Thymus (tissue), 11 donors: ENCODE data around the gene PDZRN4. TPM values are rescaled to one million over a fixed set of nuclear protein-coding genes. Genes with fewer than 3 reads are reported as not detected.
"Not testable (repeated sequence)": the region's sequence is repeated elsewhere in the genome, so short reads cannot be mapped to it uniquely, and the experiment has no call there.

Experiments used
- DNase-seq, 9 donors: peaks; one replicate each; pipeline ENCODE4 v3.0.0-alpha.2; 2013; ENCODE audit warnings: low spot score in 9 of 9, low read depth in 6 of 9, missing footprints in 1 of 9
- H3K27ac ChIP-seq, 2 donors: one replicate each; pipeline ENCODE4 v1.5.1; 2013; ENCODE audit warnings: control low read depth in 1 of 2, low read depth in 1 of 2, low read length in 1 of 2, mild to moderate bottlenecking in 1 of 2, moderate library complexity in 1 of 2
- H3K27me3 ChIP-seq, 2 donors: one replicate each; pipeline ENCODE4 v1.5.1; 2013; ENCODE audit warnings: low read length in 1 of 2; ENCODE audit not compliant: control insufficient read depth in 2 of 2, insufficient read depth in 1 of 2
- H3K36me3 ChIP-seq, 2 donors: one replicate each; pipeline ENCODE4 v1.5.1; 2013; ENCODE audit warnings: low read length in 1 of 2, mild to moderate bottlenecking in 1 of 2, moderate library complexity in 1 of 2; ENCODE audit not compliant: control insufficient read depth in 2 of 2, insufficient read depth in 2 of 2
- H3K4me1 ChIP-seq, 2 donors: one replicate each; pipeline ENCODE4 v1.5.1; 2013; ENCODE audit warnings: low read length in 2 of 2; ENCODE audit not compliant: control insufficient read depth in 2 of 2, insufficient read depth in 2 of 2
- H3K4me3 ChIP-seq, 2 donors: one replicate each; pipeline ENCODE4 v1.5.1; 2013; ENCODE audit warnings: low read length in 2 of 2, control low read depth in 1 of 2, mild to moderate bottlenecking in 1 of 2
- H3K9me3 ChIP-seq, 2 donors: one replicate each; pipeline ENCODE4 v1.5.1; 2013; ENCODE audit warnings: low read length in 1 of 2, mild to moderate bottlenecking in 1 of 2; ENCODE audit not compliant: control insufficient read depth in 2 of 2, insufficient read depth in 1 of 2
- WGBS: extraction: QIAGEN DNeasy Blood & Tissue Kit; methylation state at CpG from one replicate; pipeline ENCODE4 v1.1.7; 2013; 5-methylcytosine and 5-hydroxymethylcytosine counted together
- polyA plus RNA-seq: library from polyadenylated mRNA; stranded (reverse); fragments of 200-250 nt; gene quantifications from one replicate; pipeline ENCODE4 v1.2.3, GENCODE V29; 2013
- total RNA-seq: library from RNA; stranded (reverse); fragments of 120-200 nt; gene quantifications from one replicate; pipeline ENCODE4 v1.2.4, GENCODE V29; 2013
- donor health status: healthy.

Gene PDZRN4
- total and polyA plus RNA-seq, 2 donors: 0.14 to 0.48 TPM

- Histone ChIP-seq H3K36me3 (no peaks in the 10 kb centered on the region), H3K4me1 (no peaks in the 10 kb centered on the region), H3K27me3 (peaks cover 30% of the 10 kb centered on the region in 2 donors), H3K9me3 (no peaks in the 10 kb centered on the region), H3K27ac (no peak overlapping the region), H3K4me3 (no peak overlapping the region)
- DNase-seq: no peak
These were observed 3.3 kb upstream of the PDZRN4 start for GRCh38 chr12:41184864-41185263.

GRCh38 chr12:41186026-41186425 lies 2.1 kb upstream of the PDZRN4 start:
- Histone ChIP-seq H3K4me1 (no peaks in the 10 kb centered on the region), H3K36me3 (no peaks in the 10 kb centered on the region), H3K27ac (no peak overlapping the region), H3K27me3 (peaks cover 38 to 40% of the 10 kb centered on the region in 2 donors), H3K9me3 (no peaks in the 10 kb centered on the region), H3K4me3 (no peak overlapping the region)
- DNase-seq: no peak
- WGBS: 66% methylated on average over 3 of the region's 3 CpGs

- 4% methylated on average over 49 of the region's 49 CpGs for WGBS
- H3K36me3 ChIP-seq: no peaks in the 10 kb centered on the region
- no peaks in the 10 kb centered on the region for H3K4me1 ChIP-seq
- no peak for DNase-seq
- H3K4me3 ChIP-seq: peak overlapping the region in 1 of 2 donors; percentile 6
- H3K27ac ChIP-seq: no peak overlapping the region
- no peaks in the 10 kb centered on the region for H3K9me3 ChIP-seq
- peaks cover 38 to 46% of the 10 kb centered on the region in 2 donors for H3K27me3 ChIP-seq
These were observed 798 bp downstream of the PDZRN4 start for GRCh38 chr12:41188841-41189394.

GRCh38 chr12:41189395-41190251 lies 1.5 kb downstream of the PDZRN4 start:
- Histone ChIP-seq H3K4me1 (no peaks in the 10 kb centered on the region), H3K36me3 (no peaks in the 10 kb centered on the region), H3K27me3 (peaks cover 38 to 48% of the 10 kb centered on the region in 2 donors), H3K27ac (no peak overlapping the region), H3K4me3 (no peak overlapping the region), H3K9me3 (no peaks in the 10 kb centered on the region)
- no peak for DNase-seq
- 4% methylated on average over 34 of the region's 34 CpGs for WGBS

GRCh38 chr12:41190338-41190737 lies 2.2 kb downstream of the PDZRN4 start:
- H3K27ac ChIP-seq: no peak overlapping the region
- no peak for DNase-seq
- no peaks in the 10 kb centered on the region for H3K36me3 ChIP-seq
- no peaks in the 10 kb centered on the region for H3K9me3 ChIP-seq
- H3K4me3 ChIP-seq: no peak overlapping the region
- H3K4me1 ChIP-seq: no peaks in the 10 kb centered on the region
- peaks cover 38 to 48% of the 10 kb centered on the region in 2 donors for H3K27me3 ChIP-seq
- WGBS: 18% methylated on average over 5 of the region's 5 CpGs

GRCh38 chr12:41191549-41191948 lies 3.4 kb downstream of the PDZRN4 start:
- WGBS: 94% methylated on average over 3 of the region's 3 CpGs
- not testable (repeated sequence) for H3K27ac ChIP-seq, DNase-seq, H3K4me1 ChIP-seq, H3K9me3 ChIP-seq, H3K36me3 ChIP-seq, H3K4me3 ChIP-seq
- peaks cover 38 to 48% of the 10 kb centered on the region in 2 donors for H3K27me3 ChIP-seq

- Histone ChIP-seq H3K27ac (no peak overlapping the region), H3K4me1 (no peaks in the 10 kb centered on the region), H3K27me3 (peaks cover 23 to 33% of the 10 kb centered on the region in 2 donors), H3K9me3 (no peaks in the 10 kb centered on the region), H3K36me3 (no peaks in the 10 kb centered on the region), H3K4me3 (no peak overlapping the region)
- WGBS: 47% methylated on average over 1 of the region's 1 CpG
- DNase-seq: no peak
These were observed 5.2 kb downstream of the PDZRN4 start for GRCh38 chr12:41193311-41193710.

- H3K4me3 ChIP-seq: no peak overlapping the region
- no peaks in the 10 kb centered on the region for H3K4me1 ChIP-seq
- H3K36me3 ChIP-seq: no peaks in the 10 kb centered on the region
- WGBS: 90% methylated on average over 2 of the region's 2 CpGs
- H3K9me3 ChIP-seq: no peaks in the 10 kb centered on the region
- H3K27me3 ChIP-seq: no peaks in the 10 kb centered on the region
- H3K27ac ChIP-seq: no peak overlapping the region
- DNase-seq: no peak
These were observed 13.9 kb downstream of the PDZRN4 start for GRCh38 chr12:41202051-41202450.

GRCh38 chr12:41205070-41205709 lies 17.1 kb downstream of the PDZRN4 start:
- Histone ChIP-seq H3K27ac (no peak overlapping the region), H3K4me3 (no peak overlapping the region), H3K27me3 (no peaks in the 10 kb centered on the region), H3K36me3 (no peaks in the 10 kb centered on the region), H3K9me3 (no peaks in the 10 kb centered on the region), H3K4me1 (no peaks in the 10 kb centered on the region)
- no peak for DNase-seq
- 65% methylated on average over 4 of the region's 4 CpGs for WGBS
